H9 (cell line): ENCODE measurements around the gene KCNIP4. TPM values are rescaled to one million over a fixed set of nuclear protein-coding genes. Genes with fewer than 3 reads are reported as not detected.

Experiments
- DNase-seq: peaks from one replicate; pipeline ENCODE4 v3.0.0-alpha.2; 2017
- H2AFZ ChIP-seq: one replicate; pipeline ENCODE4 v1.6.1; 2013; ENCODE audit warnings: mild to moderate bottlenecking, low read length, control low read depth, moderate library complexity
- H2AK5ac ChIP-seq: 2 replicates; pipeline ENCODE4 v1.6.1; 2013; ENCODE audit warnings: low read length, control low read depth, mixed read lengths; ENCODE audit not compliant: insufficient read length
- H2BK120ac ChIP-seq: one replicate; pipeline ENCODE4 v1.6.1; 2013; ENCODE audit warnings: low read depth, mild to moderate bottlenecking, low read length, control low read depth, inconsistent platforms; ENCODE audit not compliant: poor library complexity, severe bottlenecking
- H2BK12ac ChIP-seq: 2 replicates; pipeline ENCODE4 v1.6.1; 2013; ENCODE audit warnings: low read length, control low read depth, mixed read lengths, low read depth; ENCODE audit not compliant: insufficient read length
- H2BK15ac ChIP-seq: 2 replicates; pipeline ENCODE4 v1.6.1; 2013; ENCODE audit warnings: low read depth, low read length, control low read depth
- H2BK20ac ChIP-seq: one replicate; pipeline ENCODE4 v1.6.1; 2013; ENCODE audit warnings: low read depth, mild to moderate bottlenecking, low read length, control low read depth, inconsistent platforms; ENCODE audit not compliant: poor library complexity, severe bottlenecking
- H2BK5ac ChIP-seq: 2 replicates; pipeline ENCODE4 v1.6.1; 2013; ENCODE audit warnings: low read length, control low read depth, mixed read lengths; ENCODE audit not compliant: insufficient read length
- H3K14ac ChIP-seq: 2 replicates; pipeline ENCODE4 v1.6.1; 2013; ENCODE audit warnings: low read length, control low read depth; ENCODE audit not compliant: insufficient read depth
- H3K18ac ChIP-seq: 2 replicates; pipeline ENCODE4 v1.6.1; 2013; ENCODE audit warnings: low read depth, mild to moderate bottlenecking, mixed read lengths, low read length, control low read depth; ENCODE audit not compliant: insufficient read length
- H3K23ac ChIP-seq: 2 replicates; pipeline ENCODE4 v1.6.1; 2013; ENCODE audit warnings: low read length, control low read depth, mixed read lengths, low read depth; ENCODE audit not compliant: insufficient read length
- H3K23me2 ChIP-seq: 2 replicates; pipeline ENCODE4 v1.6.1; 2013; ENCODE audit warnings: low read depth, mild to moderate bottlenecking, mixed read lengths, low read length, control low read depth; ENCODE audit not compliant: insufficient read length, poor library complexity, severe bottlenecking
- H3K27ac ChIP-seq: 2 replicates; pipeline ENCODE4 v1.5.1; 2013; ENCODE audit warnings: low read length, control low read depth, mixed read lengths, low read depth; ENCODE audit not compliant: insufficient read length
- H3K27me3 ChIP-seq: 2 replicates; pipeline ENCODE4 v1.6.1; 2013; ENCODE audit warnings: low read length, control low read depth, inconsistent platforms; ENCODE audit not compliant: insufficient read depth
- H3K4ac ChIP-seq: 2 replicates; pipeline ENCODE4 v1.6.1; 2013; ENCODE audit warnings: low read depth, mild to moderate bottlenecking, control low read depth, inconsistent platforms, low read length, moderate library complexity
- H3K4me1 ChIP-seq: 2 replicates; pipeline ENCODE4 v1.6.1; 2013; ENCODE audit warnings: low read length, control low read depth, inconsistent platforms; ENCODE audit not compliant: insufficient read depth
- H3K4me2 ChIP-seq: 2 replicates; pipeline ENCODE4 v1.6.1; 2013; ENCODE audit warnings: low read length, control low read depth, mixed read lengths; ENCODE audit not compliant: insufficient read length, insufficient read depth
- H3K56ac ChIP-seq: 2 replicates; pipeline ENCODE4 v1.6.1; 2013; ENCODE audit warnings: low read depth, mild to moderate bottlenecking, mixed read lengths, low read length, control low read depth; ENCODE audit not compliant: insufficient read length
- H3K79me1 ChIP-seq: 2 replicates; pipeline ENCODE4 v1.6.1; 2013; ENCODE audit warnings: low read depth, mild to moderate bottlenecking, moderate library complexity, low read length, control low read depth, inconsistent platforms; ENCODE audit not compliant: insufficient read depth, poor library complexity, severe bottlenecking
- H3K79me2 ChIP-seq: 2 replicates; pipeline ENCODE4 v1.6.1; 2013; ENCODE audit warnings: low read length, control low read depth, inconsistent platforms; ENCODE audit not compliant: insufficient read depth
- H3K9ac ChIP-seq: 2 replicates; pipeline ENCODE4 v1.6.1; 2013; ENCODE audit warnings: low read length, control low read depth, mixed read lengths; ENCODE audit not compliant: insufficient read length; ENCODE audit errors: extremely low read depth
- H3K9me3 ChIP-seq: one replicate; pipeline ENCODE4 v1.6.1; 2013; ENCODE audit warnings: low read depth, low read length, inconsistent platforms; ENCODE audit not compliant: control insufficient read depth
- H3T11ph ChIP-seq: one replicate; pipeline ENCODE4 v1.6.1; 2013; ENCODE audit warnings: mild to moderate bottlenecking, low read length, control low read depth, inconsistent platforms
- H4K20me1 ChIP-seq: one replicate; pipeline ENCODE4 v1.6.1; 2013; ENCODE audit not compliant: control insufficient read depth, insufficient read length, insufficient read depth
- H4K5ac ChIP-seq: 2 replicates; pipeline ENCODE4 v1.6.1; 2013; ENCODE audit warnings: low read depth, mild to moderate bottlenecking, mixed read lengths, low read length, control low read depth; ENCODE audit not compliant: insufficient read length
- H4K8ac ChIP-seq: replicated peaks from 2 replicates; pipeline ENCODE4 v1.6.1; 2013; ENCODE audit warnings: low read length, control low read depth, mixed read lengths, low read depth; ENCODE audit not compliant: insufficient read length
- H4K91ac ChIP-seq: 2 replicates; pipeline ENCODE4 v1.6.1; 2013; ENCODE audit warnings: low read depth, mild to moderate bottlenecking, moderate library complexity, mixed read lengths, low read length, control low read depth; ENCODE audit not compliant: insufficient read length
- H3K27ac Mint-ChIP-seq, 3 experiments: 2 replicates in 2 of 3; 3 replicates in 1 of 3; pipeline ENCODE4 v1.8.0; 2020 to 2021; ENCODE audit warnings: mixed read lengths in 3 of 3, mild to moderate bottlenecking in 1 of 3, moderate library complexity in 1 of 3
- H3K27me3 Mint-ChIP-seq: 2 replicates; pipeline ENCODE4 v1.8.0; 2021; ENCODE audit warnings: low read depth, mild to moderate bottlenecking, moderate library complexity, mixed read lengths
- H3K36me3 Mint-ChIP-seq, 3 experiments: 2 replicates in 2 of 3; 3 replicates in 1 of 3; pipeline ENCODE4 v1.8.0; 2020 to 2021; ENCODE audit warnings: low read depth in 3 of 3, mixed read lengths in 3 of 3; ENCODE audit not compliant: insufficient read depth in 1 of 3
- H3K4me1 Mint-ChIP-seq, 2 experiments: 2 replicates each; pipeline ENCODE4 v1.8.0; 2020; ENCODE audit warnings: mixed read lengths in 2 of 2
- H3K4me3 Mint-ChIP-seq, 2 experiments: 2 replicates in 1 of 2; 3 replicates in 1 of 2; pipeline ENCODE4 v1.8.0; 2020 to 2021; ENCODE audit warnings: mild to moderate bottlenecking in 2 of 2, mixed read lengths in 2 of 2, moderate library complexity in 1 of 2
- H3K9me3 Mint-ChIP-seq, 2 experiments: 2 replicates in 1 of 2; 3 replicates in 1 of 2; pipeline ENCODE4 v1.8.0; 2020; ENCODE audit warnings: mild to moderate bottlenecking in 2 of 2, mixed read lengths in 2 of 2, moderate library complexity in 1 of 2
- CTCF ChIP-seq: fragments of 200-600 bp; sonication (generic); conservative IDR thresholded peaks from 3 replicates; pipeline ENCODE4 v1.8.0; 2021; ENCODE audit warnings: antibody characterized with exemption, mild to moderate bottlenecking
- total RNA-seq: library from RNA; stranded (reverse); gene quantifications from 2 replicates; pipeline ENCODE4 v1.2.1, GENCODE V29; 2021

Gene KCNIP4
- total RNA-seq, 1 experiment from 2014 or later: not detected

GRCh38 chr4:21752616-21753015 lies 196.0 kb downstream of the KCNIP4 start:
- H3K27me3 Mint-ChIP-seq: no peaks in the 10 kb centered on the region
- H3K9me3 Mint-ChIP-seq: no peaks in the 10 kb centered on the region

More at GRCh38 chr4:21752616-21753015, 196.0 kb downstream of the KCNIP4 start:
- Mint-ChIP-seq H3K36me3 (no peaks in the 10 kb centered on the region), H3K4me1 (peaks cover 20 to 24% of the 10 kb centered on the region in 2 experiments), H3K4me3 (no peak overlapping the region), H3K27ac (no peak overlapping the region; a peak in 1 of 7 replicates)
- no peak overlapping the region for H3K18ac ChIP-seq
- H2BK12ac ChIP-seq: no peak overlapping the region
- H3K9ac ChIP-seq: no peak overlapping the region
- H3K23ac ChIP-seq: no peak overlapping the region
- H3K4me2 ChIP-seq: no peak overlapping the region
- H3K23me2 ChIP-seq: no peaks in the 10 kb centered on the region
- H3K79me1 ChIP-seq: no peaks in the 10 kb centered on the region
- no peak overlapping the region for H2BK5ac ChIP-seq
- no peak overlapping the region for H2BK15ac ChIP-seq
- H3K4ac ChIP-seq: no peak overlapping the region
- no peaks in the 10 kb centered on the region; the same call in 1 of the 2 replicates for H3K4me1 ChIP-seq
- no peak overlapping the region for H4K5ac ChIP-seq
- no peak overlapping the region for H4K8ac ChIP-seq
- no peak for DNase-seq
- H3K27ac ChIP-seq: no peak overlapping the region
- H3K9me3 ChIP-seq: no peaks in the 10 kb centered on the region
- no peak overlapping the region for H2BK20ac ChIP-seq
- no peaks in the 10 kb centered on the region for H3K27me3 ChIP-seq
- H3K79me2 ChIP-seq: no peaks in the 10 kb centered on the region
- no peaks in the 10 kb centered on the region for H4K20me1 ChIP-seq
- no peak overlapping the region for H2AK5ac ChIP-seq
- TF ChIP-seq CTCF: no peak
- H3K14ac ChIP-seq: no peak overlapping the region
- no peak overlapping the region for H4K91ac ChIP-seq
- H2BK120ac ChIP-seq: no peak overlapping the region
- no peak overlapping the region for H2AFZ ChIP-seq
- H3T11ph ChIP-seq: no peak overlapping the region
- H3K56ac ChIP-seq: no peak overlapping the region
